OCI-LY3 (cell line): ENCODE data around the gene RAB3GAP1.

Experiments used
- H2AFZ ChIP-seq: fragments of 200-600, 300-600 bp; shearing (Covaris generic); 2 replicates; pipeline ENCODE4 v1.6.0; 2014; ENCODE audit warnings: antibody characterized with exemption, low read depth, low read length
- H3K27ac ChIP-seq: fragments of 200-600, 300-600 bp; sonication (generic); 2 replicates; pipeline ENCODE4 v1.5.1; 2014; ENCODE audit warnings: mild to moderate bottlenecking, low read length, moderate library complexity, mixed read lengths
- H3K27me3 ChIP-seq: fragments of 200-600, 300-600 bp; sonication (generic); 2 replicates; pipeline ENCODE4 v1.6.1; 2014; ENCODE audit warnings: low read depth, low read length, mixed read lengths
- H3K36me3 ChIP-seq: fragments of 200-600, 300-600 bp; sonication (generic); replicated peaks from 2 replicates; pipeline ENCODE3; 2014; ENCODE audit warnings: low read depth, low read length, mixed read lengths
- H3K4me1 ChIP-seq: fragments of 300-600, 200-600 bp; sonication (generic); 2 replicates; pipeline ENCODE4 v1.6.1; 2014; ENCODE audit warnings: low read length, mixed read lengths
- H3K4me2 ChIP-seq: fragments of 200-600, 300-600 bp; sonication (generic); 2 replicates; pipeline ENCODE4 v1.6.1; 2014; ENCODE audit warnings: low read length, mixed read lengths
- H3K4me3 ChIP-seq: fragments of 300-600, 200-600 bp; sonication (generic); 2 replicates; pipeline ENCODE4 v1.5.1; 2014; ENCODE audit warnings: antibody characterized with exemption, mild to moderate bottlenecking, low read length, moderate library complexity
- H3K79me2 ChIP-seq: fragments of 300-600, 200-600 bp; shearing (Covaris generic); 2 replicates; pipeline ENCODE4 v1.6.1; 2014; ENCODE audit warnings: mild to moderate bottlenecking, low read length, mixed read lengths
- H3K9ac ChIP-seq: fragments of 300-600, 200-600 bp; shearing (Covaris generic); 2 replicates; pipeline ENCODE4 v1.6.0; 2014; ENCODE audit warnings: mild to moderate bottlenecking, low read length, moderate library complexity
- H3K9me3 ChIP-seq: fragments of 200-600, 300-600 bp; shearing (Covaris generic); 2 replicates; pipeline ENCODE4 v1.6.1; 2014; ENCODE audit warnings: low read length, mixed read lengths; ENCODE audit not compliant: insufficient read depth
- H4K20me1 ChIP-seq: fragments of 200-600, 300-600 bp; sonication (generic); 2 replicates; pipeline ENCODE4 v1.6.1; 2016; ENCODE audit warnings: low read length, mixed read lengths; ENCODE audit not compliant: insufficient read depth
- EZH2phosphoT487 ChIP-seq: fragments of 200-600 bp; shearing (Covaris generic); IDR thresholded peaks from 2 replicates; pipeline ENCODE4 v1.6.1; 2018; ENCODE audit warnings: antibody characterized with exemption, mixed run types, low read depth
- TF ChIP-seq, protein P1 (sequence below): fragments of 200-600, 300-600 bp; sonication (generic); IDR thresholded peaks from 2 replicates; pipeline ENCODE4 v1.5.1; 2014; ENCODE audit warnings: antibody characterized with exemption, low read length, low read depth

RAB3GAP1 gene

DNA sequence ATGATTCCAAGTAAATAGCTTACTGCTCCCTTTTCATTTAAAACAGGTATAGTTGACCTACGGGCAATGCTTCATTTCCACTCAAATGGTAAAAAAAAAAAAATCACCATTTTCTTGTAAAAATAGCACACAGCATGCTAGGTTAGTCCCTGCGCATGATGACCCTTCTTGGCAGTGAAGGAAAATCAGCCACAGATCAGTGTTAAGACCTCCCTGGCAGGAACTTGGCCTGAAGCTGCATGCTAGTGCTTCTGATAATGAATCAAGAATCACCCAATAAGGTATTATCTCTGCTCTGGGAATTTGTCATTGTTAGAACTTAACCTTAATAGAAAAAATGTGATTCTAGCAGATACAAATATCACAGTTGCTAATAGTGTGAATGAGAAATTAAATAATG is 166.3 kb downstream of the RAB3GAP1 start:
- no peak for TF ChIP-seq EZH2phosphoT487
- TF ChIP-seq, protein P1, sequence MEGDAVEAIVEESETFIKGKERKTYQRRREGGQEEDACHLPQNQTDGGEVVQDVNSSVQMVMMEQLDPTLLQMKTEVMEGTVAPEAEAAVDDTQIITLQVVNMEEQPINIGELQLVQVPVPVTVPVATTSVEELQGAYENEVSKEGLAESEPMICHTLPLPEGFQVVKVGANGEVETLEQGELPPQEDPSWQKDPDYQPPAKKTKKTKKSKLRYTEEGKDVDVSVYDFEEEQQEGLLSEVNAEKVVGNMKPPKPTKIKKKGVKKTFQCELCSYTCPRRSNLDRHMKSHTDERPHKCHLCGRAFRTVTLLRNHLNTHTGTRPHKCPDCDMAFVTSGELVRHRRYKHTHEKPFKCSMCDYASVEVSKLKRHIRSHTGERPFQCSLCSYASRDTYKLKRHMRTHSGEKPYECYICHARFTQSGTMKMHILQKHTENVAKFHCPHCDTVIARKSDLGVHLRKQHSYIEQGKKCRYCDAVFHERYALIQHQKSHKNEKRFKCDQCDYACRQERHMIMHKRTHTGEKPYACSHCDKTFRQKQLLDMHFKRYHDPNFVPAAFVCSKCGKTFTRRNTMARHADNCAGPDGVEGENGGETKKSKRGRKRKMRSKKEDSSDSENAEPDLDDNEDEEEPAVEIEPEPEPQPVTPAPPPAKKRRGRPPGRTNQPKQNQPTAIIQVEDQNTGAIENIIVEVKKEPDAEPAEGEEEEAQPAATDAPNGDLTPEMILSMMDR, result no peak
- Histone ChIP-seq H3K27ac (no peak overlapping the region), H2AFZ (no peak overlapping the region), H4K20me1 (no peaks in the 10 kb centered on the region), H3K4me3 (no peak overlapping the region), H3K9me3 (no peaks in the 10 kb centered on the region), H3K79me2 (no peaks in the 10 kb centered on the region), H3K27me3 (no peaks in the 10 kb centered on the region), H3K4me2 (no peak overlapping the region), H3K4me1 (no peaks in the 10 kb centered on the region), H3K36me3 (no peaks in the 10 kb centered on the region), H3K9ac (no peak overlapping the region)

DNA sequence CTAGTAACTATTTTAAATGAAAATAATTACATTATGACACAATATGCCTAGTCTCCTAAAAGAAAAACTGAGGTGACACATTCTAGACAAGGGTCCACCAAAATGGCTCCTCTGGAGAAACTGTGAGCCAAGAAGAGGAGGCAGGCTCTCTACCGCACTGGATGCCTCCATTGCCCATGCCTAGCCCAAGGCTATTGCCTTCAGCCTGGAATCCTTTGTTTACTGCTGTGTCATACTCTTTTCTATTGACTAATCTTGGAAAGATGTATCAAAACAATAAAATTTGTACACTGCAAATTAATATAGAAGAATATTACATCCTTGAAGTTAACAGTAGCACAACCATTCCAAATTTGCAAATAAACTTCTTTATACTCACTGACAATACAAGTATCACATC is 167.1 kb downstream of the RAB3GAP1 start:
- no peak overlapping the region for H3K4me2 ChIP-seq
- TF ChIP-seq, protein P1, result no peak
- no peak for TF ChIP-seq EZH2phosphoT487
- H3K27ac ChIP-seq, result no peak overlapping the region
- H3K9ac ChIP-seq, result no peak overlapping the region
- no peak overlapping the region for H2AFZ ChIP-seq
- no peak overlapping the region for H3K4me3 ChIP-seq
- H3K9me3 ChIP-seq, result no peaks in the 10 kb centered on the region
- no peaks in the 10 kb centered on the region for H3K79me2 ChIP-seq
- H4K20me1 ChIP-seq, result no peaks in the 10 kb centered on the region
- no peaks in the 10 kb centered on the region for H3K4me1 ChIP-seq
- H3K36me3 ChIP-seq, result no peaks in the 10 kb centered on the region
- H3K27me3 ChIP-seq, result no peaks in the 10 kb centered on the region
